BJ (cell line): Measurements from ENCODE around the gene ANO9. TPM values are rescaled to one million over a fixed set of nuclear protein-coding genes. Genes with fewer than 3 reads are reported as not detected.

ENCODE experiments used
- CTCF ChIA-PET: fragments of 350-600 bp; formaldehyde crosslinking; extraction: SDS; loops from one replicate; lab custom pipeline; 2021; ENCODE audit warnings: antibody characterized with exemption, inconsistent platforms; lab: Yijun Ruan, JAX
- POLR2A ChIA-PET: fragments of 300-600 bp; sonication (Branson Sonifier 250); formaldehyde crosslinking; extraction: SDS; loops from one replicate; lab custom pipeline; 2021; ENCODE audit warnings: antibody characterized with exemption; lab: Charles Lee
- DNase-seq: peaks from one replicate; pipeline ENCODE4 v3.0.0-alpha.2; 2011; ENCODE audit warnings: low read depth
- H3K27me3 ChIP-seq: 2 replicates; pipeline ENCODE4 v1.6.0; 2011; ENCODE audit warnings: low read length; ENCODE audit not compliant: control insufficient read depth, insufficient read depth
- H3K36me3 ChIP-seq: 2 replicates; pipeline ENCODE4 v1.5.1; 2011; ENCODE audit warnings: low read length; ENCODE audit not compliant: control insufficient read depth, insufficient read depth
- H3K4me3 ChIP-seq: 2 replicates; pipeline ENCODE4 v1.5.1; 2011; ENCODE audit warnings: low read depth, mild to moderate bottlenecking, control low read depth, low read length
- CTCF ChIP-seq: IDR thresholded peaks from 2 replicates; pipeline ENCODE4 v1.5.1; 2011; ENCODE audit warnings: low read depth, mild to moderate bottlenecking, control low read depth, inconsistent platforms, low read length, moderate library complexity; ENCODE audit not compliant: insufficient read depth
- polyA plus RNA-seq: library from polyadenylated mRNA; depleted of rRNA; stranded (reverse); fragments of >200 nt; gene quantifications from 2 replicates; pipeline ENCODE4 v1.2.3, GENCODE V29; 2011; rRNA removed
- small RNA-seq: library from RNA; depleted of rRNA; stranded (forward); fragments of <200 nt; gene quantifications from one replicate; pipeline ENCODE3, GENCODE V24; 2012; ENCODE audit warnings: low replicate concordance, low read depth; ENCODE audit not compliant: insufficient read length

ANO9 gene
- polyA plus RNA-seq, 1 experiment: not detected

- ChIA-PET POLR2A (interaction anchor here (0.9 kb wide), 1 partner anchor 60 kb away, joined by 3 read pairs; no protein-coding TSS in a partner anchor), CTCF (interaction anchor here (0.8 to 3.3 kb wide), 9 partner anchors 19 to 127 kb away, joined by 3 to 10 read pairs (median 5); no protein-coding TSS in a partner anchor)
- Histone ChIP-seq H3K36me3 (0 out of 2 replicates have a peak, but pooled peaks cover 2% of the 10 kb centered on the region), H3K27me3 (peaks cover 30% of the 10 kb centered on the region), H3K4me3 (peak overlapping the region; percentile 35)
- no peak for DNase-seq
- TF ChIP-seq CTCF: no peak
These were observed 73.1 kb downstream of the ANO9 start for GRCh38 chr11:368414-369335.

GRCh38 chr11:367956-368413, 73.8 kb downstream of the ANO9 start:
- POLR2A ChIA-PET: no interaction called here
- DNase-seq: no peak
- peaks cover 30% of the 10 kb centered on the region for H3K27me3 ChIP-seq

More at GRCh38 chr11:367956-368413, 73.8 kb downstream of the ANO9 start:
- no peak overlapping the region for H3K4me3 ChIP-seq
- CTCF ChIA-PET: interaction anchor here (0.8 to 3.3 kb wide), 9 partner anchors 20 to 126 kb away, joined by 3 to 10 read pairs (median 5); no protein-coding TSS in a partner anchor
- TF ChIP-seq CTCF: no peak
- H3K36me3 ChIP-seq: 0 out of 2 replicates have a peak, but pooled peaks cover 1% of the 10 kb centered on the region

Small RNA genes within 50 kb of the gene (small RNA-seq; reads per million reads assigned to genes)
- not detected for gene RN7SL838P

Other genes with a start within 250 kb of the ANO9 start
- gene SCGB1C1, start 248.9 kb downstream of the ANO9 start, polyA plus RNA-seq: not detected in 2 replicates
- gene BET1L, start 234.6 kb downstream of the ANO9 start, polyA plus RNA-seq: 69.5 and 111 TPM in 2 replicates
- gene RIC8A, start 234.3 kb downstream of the ANO9 start, polyA plus RNA-seq: 169 and 242 TPM in 2 replicates
- 18.8 and 22.2 TPM in 2 replicates for gene SIRT3, start 205.7 kb downstream of the ANO9 start, polyA plus RNA-seq
- 158 and 187 TPM in 2 replicates for gene PSMD13, start 205.0 kb downstream of the ANO9 start, polyA plus RNA-seq
- not detected in 2 replicates for gene NLRP6, start 163.6 kb downstream of the ANO9 start, polyA plus RNA-seq
- 7.4 and 13.2 TPM in 2 replicates for gene PGGHG, start 152.9 kb downstream of the ANO9 start, polyA plus RNA-seq
- not detected in 2 replicates for gene IFITM5, start 142.5 kb downstream of the ANO9 start, polyA plus RNA-seq
- gene IFITM2, start 134.2 kb downstream of the ANO9 start, polyA plus RNA-seq: 456 and 813 TPM in 2 replicates
- gene IFITM1, start 128.0 kb downstream of the ANO9 start, polyA plus RNA-seq: 566 and 660 TPM in 2 replicates
- 989 and 1,538 TPM in 2 replicates for gene IFITM3, start 121.2 kb downstream of the ANO9 start, polyA plus RNA-seq
- gene B4GALNT4, start 72.5 kb downstream of the ANO9 start, polyA plus RNA-seq: 3.0 and 5.4 TPM in 2 replicates
- gene PKP3, start 47.8 kb downstream of the ANO9 start, polyA plus RNA-seq: 0.42 and 0.86 TPM in 2 replicates
- 21.1 and 29.2 TPM in 2 replicates for gene SIGIRR, start 27.0 kb downstream of the ANO9 start, polyA plus RNA-seq
- 18.1 and 25.8 TPM in 2 replicates for gene PTDSS2, start 8.3 kb upstream of the ANO9 start, polyA plus RNA-seq
- gene RNH1, start 65.2 kb upstream of the ANO9 start, polyA plus RNA-seq: 139 and 260 TPM in 2 replicates
- gene HRAS, start 93.6 kb upstream of the ANO9 start, polyA plus RNA-seq: 50.3 and 90.4 TPM in 2 replicates
- gene LRRC56, start 95.5 kb upstream of the ANO9 start, polyA plus RNA-seq: 0.92 and 1.5 TPM in 2 replicates
- gene LMNTD2, start 118.7 kb upstream of the ANO9 start, polyA plus RNA-seq: 1.6 and 2.5 TPM in 2 replicates
- 17.3 and 25.1 TPM in 2 replicates for gene RASSF7, start 119.0 kb upstream of the ANO9 start, polyA plus RNA-seq
- gene PHRF1, start 134.5 kb upstream of the ANO9 start, polyA plus RNA-seq: 6.8 and 10.7 TPM in 2 replicates
- 4.2 and 6.1 TPM in 2 replicates for gene IRF7, start 173.9 kb upstream of the ANO9 start, polyA plus RNA-seq
- not detected in 2 replicates for gene CDHR5, start 182.9 kb upstream of the ANO9 start, polyA plus RNA-seq
- gene SCT, start 185.2 kb upstream of the ANO9 start, polyA plus RNA-seq: not detected in 2 replicates
- not detected in 2 replicates for gene DRD4, start 195.3 kb upstream of the ANO9 start, polyA plus RNA-seq